SK-N-SH (cell line): ENCODE measurements around the gene RAB27B.

Experiments
- CHD2 ChIP-seq: fragments of 150-350 bp; IDR thresholded peaks from 2 replicates; pipeline ENCODE4 v1.6.1; 2018; ENCODE audit warnings: low read length; ENCODE audit not compliant: partially characterized antibody
- EP300 ChIP-seq, 2 experiments: IDR thresholded peaks; 2 replicates each; pipeline versions ENCODE4 v1.4.0 to v1.6.1; 2012; ENCODE audit warnings: borderline replicate concordance in 1 of 2, low read depth in 1 of 2, low read length in 1 of 2
- MXI1 ChIP-seq: IDR thresholded peaks from 2 replicates; pipeline ENCODE4 v1.6.1; 2012; ENCODE audit warnings: mild to moderate bottlenecking, low read depth, low read length, improper control_type of control experiment
- RCOR1 ChIP-seq: fragments of 150-350 bp; IDR thresholded peaks from 2 replicates; pipeline ENCODE4 v1.6.1; 2017; ENCODE audit warnings: antibody characterized with exemption, low read length
- TF ChIP-seq, protein P1 (sequence below): fragments of 200-600 bp; sonication (generic); IDR thresholded peaks from 2 replicates; pipeline ENCODE4 v1.6.1; 2017; ENCODE audit warnings: antibody characterized with exemption, mild to moderate bottlenecking, moderate library complexity

DNA sequence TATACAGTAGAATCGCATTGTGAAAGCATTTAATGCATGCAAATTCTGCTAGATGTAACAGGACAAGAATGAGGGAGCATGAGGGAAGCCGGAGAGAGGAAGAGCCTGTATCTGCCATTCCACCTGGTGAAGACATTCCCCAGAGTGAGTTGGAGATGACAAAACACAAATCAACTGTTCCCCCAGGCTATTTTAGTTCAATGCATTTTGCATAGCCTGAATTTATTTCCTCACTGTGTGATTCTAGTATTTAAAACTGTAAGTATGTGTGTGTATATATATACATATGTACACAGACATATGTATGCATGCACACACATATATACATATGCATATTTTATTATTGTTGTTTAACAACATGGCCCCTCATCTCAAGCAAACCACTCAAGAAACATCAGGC is 76.3 kb downstream of the RAB27B start:
- TF ChIP-seq, protein P1, sequence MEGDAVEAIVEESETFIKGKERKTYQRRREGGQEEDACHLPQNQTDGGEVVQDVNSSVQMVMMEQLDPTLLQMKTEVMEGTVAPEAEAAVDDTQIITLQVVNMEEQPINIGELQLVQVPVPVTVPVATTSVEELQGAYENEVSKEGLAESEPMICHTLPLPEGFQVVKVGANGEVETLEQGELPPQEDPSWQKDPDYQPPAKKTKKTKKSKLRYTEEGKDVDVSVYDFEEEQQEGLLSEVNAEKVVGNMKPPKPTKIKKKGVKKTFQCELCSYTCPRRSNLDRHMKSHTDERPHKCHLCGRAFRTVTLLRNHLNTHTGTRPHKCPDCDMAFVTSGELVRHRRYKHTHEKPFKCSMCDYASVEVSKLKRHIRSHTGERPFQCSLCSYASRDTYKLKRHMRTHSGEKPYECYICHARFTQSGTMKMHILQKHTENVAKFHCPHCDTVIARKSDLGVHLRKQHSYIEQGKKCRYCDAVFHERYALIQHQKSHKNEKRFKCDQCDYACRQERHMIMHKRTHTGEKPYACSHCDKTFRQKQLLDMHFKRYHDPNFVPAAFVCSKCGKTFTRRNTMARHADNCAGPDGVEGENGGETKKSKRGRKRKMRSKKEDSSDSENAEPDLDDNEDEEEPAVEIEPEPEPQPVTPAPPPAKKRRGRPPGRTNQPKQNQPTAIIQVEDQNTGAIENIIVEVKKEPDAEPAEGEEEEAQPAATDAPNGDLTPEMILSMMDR, result no peak
- TF ChIP-seq CHD2 (no peak), EP300 (IDR thresholded peaks at IDR 0.05; ENCODE audit: borderline replicate concordance in 1 of 2, low read depth in 1 of 2, low read length in 1 of 2) (no peak), MXI1 (no peak), RCOR1 (no peak)
